ENCODE measurements around the gene NCOR2. TPM values are rescaled to one million over a fixed set of nuclear protein-coding genes. Genes with fewer than 3 reads are reported as not detected.

Gene NCOR2
- total and polyA plus RNA-seq, 10 of the 15 experiments (the other 5 are each of a cell fraction or from before 2014, with no cell fraction given), result 0.43 to 179 (median 14.9) TPM

DNA sequence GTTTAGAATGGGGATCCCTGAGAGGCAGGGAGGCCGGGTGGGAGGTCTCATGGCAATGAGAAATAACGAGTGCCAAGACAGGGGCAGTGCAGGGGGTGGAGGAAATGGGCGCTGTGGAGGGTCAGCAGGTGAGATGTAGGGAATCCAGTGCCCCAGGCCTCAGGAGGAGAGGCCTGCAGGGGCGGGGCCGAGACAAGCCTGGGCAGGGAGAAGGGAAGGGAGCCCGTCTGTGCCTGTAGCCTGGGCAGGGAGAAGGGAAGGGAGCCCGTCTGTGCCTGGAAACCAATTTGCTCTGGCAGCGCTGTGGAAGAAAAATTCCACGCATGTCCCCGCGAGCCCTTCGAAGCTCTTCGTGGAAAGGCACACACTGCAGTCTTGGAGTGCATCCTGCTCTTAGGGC lies 10.6 kb upstream of the NCOR2 start (continued):
- TF ChIP-seq, protein P1, sequence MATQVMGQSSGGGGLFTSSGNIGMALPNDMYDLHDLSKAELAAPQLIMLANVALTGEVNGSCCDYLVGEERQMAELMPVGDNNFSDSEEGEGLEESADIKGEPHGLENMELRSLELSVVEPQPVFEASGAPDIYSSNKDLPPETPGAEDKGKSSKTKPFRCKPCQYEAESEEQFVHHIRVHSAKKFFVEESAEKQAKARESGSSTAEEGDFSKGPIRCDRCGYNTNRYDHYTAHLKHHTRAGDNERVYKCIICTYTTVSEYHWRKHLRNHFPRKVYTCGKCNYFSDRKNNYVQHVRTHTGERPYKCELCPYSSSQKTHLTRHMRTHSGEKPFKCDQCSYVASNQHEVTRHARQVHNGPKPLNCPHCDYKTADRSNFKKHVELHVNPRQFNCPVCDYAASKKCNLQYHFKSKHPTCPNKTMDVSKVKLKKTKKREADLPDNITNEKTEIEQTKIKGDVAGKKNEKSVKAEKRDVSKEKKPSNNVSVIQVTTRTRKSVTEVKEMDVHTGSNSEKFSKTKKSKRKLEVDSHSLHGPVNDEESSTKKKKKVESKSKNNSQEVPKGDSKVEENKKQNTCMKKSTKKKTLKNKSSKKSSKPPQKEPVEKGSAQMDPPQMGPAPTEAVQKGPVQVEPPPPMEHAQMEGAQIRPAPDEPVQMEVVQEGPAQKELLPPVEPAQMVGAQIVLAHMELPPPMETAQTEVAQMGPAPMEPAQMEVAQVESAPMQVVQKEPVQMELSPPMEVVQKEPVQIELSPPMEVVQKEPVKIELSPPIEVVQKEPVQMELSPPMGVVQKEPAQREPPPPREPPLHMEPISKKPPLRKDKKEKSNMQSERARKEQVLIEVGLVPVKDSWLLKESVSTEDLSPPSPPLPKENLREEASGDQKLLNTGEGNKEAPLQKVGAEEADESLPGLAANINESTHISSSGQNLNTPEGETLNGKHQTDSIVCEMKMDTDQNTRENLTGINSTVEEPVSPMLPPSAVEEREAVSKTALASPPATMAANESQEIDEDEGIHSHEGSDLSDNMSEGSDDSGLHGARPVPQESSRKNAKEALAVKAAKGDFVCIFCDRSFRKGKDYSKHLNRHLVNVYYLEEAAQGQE (IDR thresholded peaks at IDR 0.05; ENCODE audit: low read depth, low read length), result no peak
- no peak for TF ChIP-seq WRNIP1 (IDR thresholded peaks at IDR 0.05; ENCODE audit: borderline replicate concordance, low read depth, low read length)
- no peak for TF ChIP-seq RELA (IDR thresholded peaks at IDR 0.05; ENCODE audit: borderline replicate concordance, partially characterized antibody)
- no peak for TF ChIP-seq GATAD2B (conservative IDR thresholded peaks at IDR 0.05; ENCODE audit: low read depth)
- no peak for TF ChIP-seq SMAD1 (IDR thresholded peaks at IDR 0.05; ENCODE audit: low read depth, partially characterized antibody)
- no peak for TF ChIP-seq ATF3 (IDR thresholded peaks at IDR 0.05; ENCODE audit: borderline replicate concordance, extremely low read depth, low read depth, low read length)
- no peak for TF ChIP-seq TCF3 (IDR thresholded peaks at IDR 0.05; ENCODE audit: borderline replicate concordance, insufficient read depth, low read depth, low read length)
- no peak for TF ChIP-seq ZNF24 (IDR thresholded peaks at IDR 0.05)

DNA sequence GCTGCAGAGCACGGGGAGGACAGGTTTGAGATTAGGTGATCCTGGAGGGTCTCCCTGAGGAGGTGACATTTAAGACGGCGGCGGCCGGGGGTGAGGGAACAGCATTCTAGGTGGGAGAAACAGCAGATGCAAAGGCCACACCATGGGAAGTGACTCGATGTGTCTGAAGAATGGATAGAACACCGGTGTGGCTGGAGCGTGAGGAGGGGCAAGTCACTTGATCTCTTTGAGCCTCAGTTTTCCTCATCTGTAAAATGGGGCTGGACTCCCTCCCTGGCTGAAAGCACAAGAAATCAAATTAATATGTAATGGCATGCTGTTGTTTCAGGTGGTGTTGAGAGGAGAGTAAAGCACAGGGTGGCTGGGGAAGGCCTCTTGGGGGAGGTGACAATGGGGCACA lies 10.0 kb upstream of the NCOR2 start:
- CTCF ChIA-PET, result no interaction called here
- RAD21 ChIA-PET (ENCODE audit: unreplicated experiment), result no interaction called here
- DNase-seq (ENCODE audit: low read depth, low spot score) (no peak), FAIRE-seq (no peak), ATAC-seq (no peak)
- Histone ChIP-seq H3K9ac (ENCODE audit: control insufficient read depth, insufficient read depth, low read length) (no peak overlapping the region), H3K27ac (ENCODE audit: control insufficient read depth, insufficient read depth) (no peak overlapping the region), H4K20me1 (ENCODE audit: control insufficient read depth, insufficient read depth) (no peaks in the 10 kb centered on the region), H3K4me2 (ENCODE audit: control insufficient read depth, insufficient read depth) (no peak overlapping the region), H3K9me3 (replicated peaks; ENCODE audit: control insufficient read depth, insufficient read depth, low read length) (peaks cover 6% of the 10 kb centered on the region; the same call in 1 of the 3 replicates), H3K27me3 (replicated peaks in 1 of 2; ENCODE audit: control insufficient read depth in 2 of 2, insufficient read depth in 2 of 2, low read length in 1 of 2) (no peaks in the 10 kb centered on the region), H3K79me2 (ENCODE audit: control insufficient read depth, insufficient read depth, low read length) (no peaks in the 10 kb centered on the region), H3K4me3 (no peak overlapping the region), H2AFZ (ENCODE audit: control insufficient read depth, low read depth, low read length) (no peak overlapping the region), H3K4me1 (ENCODE audit: control insufficient read depth, insufficient read depth, low read length) (no peaks in the 10 kb centered on the region), H3K36me3 (ENCODE audit: control insufficient read depth in 2 of 2, insufficient read depth in 2 of 2, low read length in 1 of 2) (no peaks in the 10 kb centered on the region)
- no TSS peak for BruUV-seq (replicated peaks)
- intact Hi-C loops (cut with micrococcal nuclease; ENCODE audit: unreplicated experiment) (no loop called here), in situ Hi-C loops (cut with MboI) (no loop called here)
- POLR2A ChIA-PET, result no interaction called here
- SMC1A ChIA-PET (ENCODE audit: uncharacterized antibody, unreplicated experiment), result no interaction called here
- TF ChIP-seq, protein P2, sequence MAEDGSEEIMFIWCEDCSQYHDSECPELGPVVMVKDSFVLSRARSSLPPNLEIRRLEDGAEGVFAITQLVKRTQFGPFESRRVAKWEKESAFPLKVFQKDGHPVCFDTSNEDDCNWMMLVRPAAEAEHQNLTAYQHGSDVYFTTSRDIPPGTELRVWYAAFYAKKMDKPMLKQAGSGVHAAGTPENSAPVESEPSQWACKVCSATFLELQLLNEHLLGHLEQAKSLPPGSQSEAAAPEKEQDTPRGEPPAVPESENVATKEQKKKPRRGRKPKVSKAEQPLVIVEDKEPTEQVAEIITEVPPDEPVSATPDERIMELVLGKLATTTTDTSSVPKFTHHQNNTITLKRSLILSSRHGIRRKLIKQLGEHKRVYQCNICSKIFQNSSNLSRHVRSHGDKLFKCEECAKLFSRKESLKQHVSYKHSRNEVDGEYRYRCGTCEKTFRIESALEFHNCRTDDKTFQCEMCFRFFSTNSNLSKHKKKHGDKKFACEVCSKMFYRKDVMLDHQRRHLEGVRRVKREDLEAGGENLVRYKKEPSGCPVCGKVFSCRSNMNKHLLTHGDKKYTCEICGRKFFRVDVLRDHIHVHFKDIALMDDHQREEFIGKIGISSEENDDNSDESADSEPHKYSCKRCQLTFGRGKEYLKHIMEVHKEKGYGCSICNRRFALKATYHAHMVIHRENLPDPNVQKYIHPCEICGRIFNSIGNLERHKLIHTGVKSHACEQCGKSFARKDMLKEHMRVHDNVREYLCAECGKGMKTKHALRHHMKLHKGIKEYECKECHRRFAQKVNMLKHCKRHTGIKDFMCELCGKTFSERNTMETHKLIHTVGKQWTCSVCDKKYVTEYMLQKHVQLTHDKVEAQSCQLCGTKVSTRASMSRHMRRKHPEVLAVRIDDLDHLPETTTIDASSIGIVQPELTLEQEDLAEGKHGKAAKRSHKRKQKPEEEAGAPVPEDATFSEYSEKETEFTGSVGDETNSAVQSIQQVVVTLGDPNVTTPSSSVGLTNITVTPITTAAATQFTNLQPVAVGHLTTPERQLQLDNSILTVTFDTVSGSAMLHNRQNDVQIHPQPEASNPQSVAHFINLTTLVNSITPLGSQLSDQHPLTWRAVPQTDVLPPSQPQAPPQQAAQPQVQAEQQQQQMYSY (CRISPR knock-in tag; IDR thresholded peaks at IDR 0.05), result no peak
- TF ChIP-seq CEBPZ (IDR thresholded peaks at IDR 0.05; ENCODE audit: low read depth, low read length) (no peak), HDGF (IDR thresholded peaks at IDR 0.05) (no peak)
- 70% methylated on average over 8 of the region's 8 CpGs for WGBS (ENCODE audit: insufficient coverage, insufficient replicate concordance, low lambda C conversion rate, missing lambda C conversion rate)
